Stimulated activated CD8-positive, alpha-beta memory T cell treated with anti-CD3 and anti-CD28 coated beads, Interleukin-2, amount 100 ng/mL, for 48 hours (primary cell): Measurements from ENCODE around the gene VPS51.
"Not testable (repeated sequence)": the region's sequence is repeated elsewhere in the genome, so short reads cannot be mapped to it uniquely, and the experiment has no call there.

Source experiments
- DNase-seq, 2 donors: peaks; one replicate each; pipeline ENCODE4 v3.0.0-alpha.2; 2020; ENCODE audit warnings: low read depth in 2 of 2

VPS51 gene

GRCh38 chr11:65118891-65119669, 23.1 kb downstream of the VPS51 start:
- DNase-seq: not testable (repeated sequence)

GRCh38 chr11:65119670-65119995, 23.6 kb downstream of the VPS51 start:
- no peak for DNase-seq

- DNase-seq: no peak
Observed at GRCh38 chr11:65120831-65121230, 24.8 kb downstream of the VPS51 start.

- no peak for DNase-seq
Observed at GRCh38 chr11:65121447-65121864, 25.4 kb downstream of the VPS51 start.

- peak; percentile 99 for DNase-seq
Observed at GRCh38 chr11:65121865-65122696, 26.1 kb downstream of the VPS51 start, which contains the start of the genes FAU and MRPL49. Gene FAU, minus strand, starts transcription at chr11:65122134. Its CDS starts 321 bp downstream, at chr11:65121813. Gene MRPL49, plus strand, starts transcription at chr11:65122321. Its CDS starts 26 bp downstream, at chr11:65122347.

- no peak for DNase-seq
Observed at GRCh38 chr11:65124480-65125196, 28.6 kb downstream of the VPS51 start.

- no peak for DNase-seq
Observed at GRCh38 chr11:65125197-65126056, 29.4 kb downstream of the VPS51 start.

GRCh38 chr11:65126624-65127274, 30.7 kb downstream of the VPS51 start:
- DNase-seq: no peak

GRCh38 chr11:65127473-65128181, 31.6 kb downstream of the VPS51 start:
- no peak for DNase-seq

GRCh38 chr11:65128182-65129145, 32.5 kb downstream of the VPS51 start:
- no peak for DNase-seq

GRCh38 chr11:65129649-65130441, 33.8 kb downstream of the VPS51 start:
- DNase-seq: no peak

- DNase-seq: no peak
Observed at GRCh38 chr11:65130631-65131416, 34.8 kb downstream of the VPS51 start.

GRCh38 chr11:65131417-65131776, 35.4 kb downstream of the VPS51 start:
- no peak for DNase-seq

GRCh38 chr11:65131895-65132237, 35.9 kb downstream of the VPS51 start:
- no peak for DNase-seq

- no peak for DNase-seq
Observed at GRCh38 chr11:65132238-65132987, 36.4 kb downstream of the VPS51 start.

- DNase-seq: peak in 1 of 2 donors; percentile 59
Observed at GRCh38 chr11:65132988-65133700, 37.1 kb downstream of the VPS51 start.
